Measurements from ENCODE around the gene CCDC122.

Gene CCDC122

GRCh38 chr13:43850873-43851272 is 28.7 kb downstream of the CCDC122 start:
- H3K27ac ChIP-seq (ENCODE audit: low read length) = no peak overlapping the region
- H3K4me1 ChIP-seq (ENCODE audit: low read length) = no peaks in the 10 kb centered on the region
- no peaks in the 10 kb centered on the region for H3F3A ChIP-seq (ENCODE audit: insufficient read depth, low read length)
- H3K79me2 ChIP-seq (ENCODE audit: low read length) = no peaks in the 10 kb centered on the region
- TF ChIP-seq EZH2phosphoT487 (IDR thresholded peaks at IDR 0.05; ENCODE audit: low read length) = no peak
- no peak for TF ChIP-seq EZH2 (optimal IDR thresholded peaks at IDR 0.05; ENCODE audit: low read depth, low read length)
- no peak for TF ChIP-seq CTCF (IDR thresholded peaks at IDR 0.05; ENCODE audit: low read length)
- no peaks in the 10 kb centered on the region for H3K9me2 ChIP-seq (replicated peaks; ENCODE audit: insufficient read depth, low read length)
- no peak overlapping the region for H3K4me3 ChIP-seq (ENCODE audit: low read length)
- H3K27me3 ChIP-seq (replicated peaks; ENCODE audit: insufficient read depth, low read length) = no peaks in the 10 kb centered on the region
- no peaks in the 10 kb centered on the region for H3K9me3 ChIP-seq (replicated peaks; ENCODE audit: insufficient read depth, low read length)
- no peak overlapping the region for H3K4me2 ChIP-seq (ENCODE audit: low read depth, low read length)
- H3K36me3 ChIP-seq (replicated peaks; ENCODE audit: insufficient read depth, low read length) = no peaks in the 10 kb centered on the region
- H3K9ac ChIP-seq (ENCODE audit: low read length) = no peak overlapping the region
- no peak overlapping the region for H2AFZ ChIP-seq (ENCODE audit: low read length)
- DNase-seq = no peak
- no peaks in the 10 kb centered on the region for H4K20me1 ChIP-seq (ENCODE audit: insufficient read depth, low read length)

GRCh38 chr13:43848001-43848649 is 31.4 kb downstream of the CCDC122 start:
- H4K20me1 ChIP-seq (ENCODE audit: insufficient read depth, low read length) = no peaks in the 10 kb centered on the region
- no peak overlapping the region for H2AFZ ChIP-seq (ENCODE audit: low read length)
- H3K4me2 ChIP-seq (ENCODE audit: low read depth, low read length) = no peak overlapping the region
- no peaks in the 10 kb centered on the region for H3K79me2 ChIP-seq (ENCODE audit: low read length)
- TF ChIP-seq EZH2phosphoT487 (IDR thresholded peaks at IDR 0.05; ENCODE audit: low read length) = no peak
- no peak for TF ChIP-seq CTCF (IDR thresholded peaks at IDR 0.05; ENCODE audit: low read length)
- TF ChIP-seq EZH2 (optimal IDR thresholded peaks at IDR 0.05; ENCODE audit: low read depth, low read length) = no peak
- H3K4me3 ChIP-seq (ENCODE audit: low read length) = no peak overlapping the region
- no peaks in the 10 kb centered on the region for H3K9me2 ChIP-seq (replicated peaks; ENCODE audit: insufficient read depth, low read length)
- H3K27ac ChIP-seq (ENCODE audit: low read length) = no peak overlapping the region
- H3K9ac ChIP-seq (ENCODE audit: low read length) = no peak overlapping the region
- no peak for DNase-seq
- no peaks in the 10 kb centered on the region for H3K36me3 ChIP-seq (replicated peaks; ENCODE audit: insufficient read depth, low read length)
- H3K27me3 ChIP-seq (replicated peaks; ENCODE audit: insufficient read depth, low read length) = no peaks in the 10 kb centered on the region
- no peaks in the 10 kb centered on the region for H3F3A ChIP-seq (ENCODE audit: insufficient read depth, low read length)
- no peaks in the 10 kb centered on the region for H3K9me3 ChIP-seq (replicated peaks; ENCODE audit: insufficient read depth, low read length)
- no peaks in the 10 kb centered on the region for H3K4me1 ChIP-seq (ENCODE audit: low read length)

- no peaks in the 10 kb centered on the region for H4K20me1 ChIP-seq (ENCODE audit: insufficient read depth, low read length)
- no peaks in the 10 kb centered on the region for H3K27me3 ChIP-seq (replicated peaks; ENCODE audit: insufficient read depth, low read length)
- no peak overlapping the region for H3K4me3 ChIP-seq (ENCODE audit: low read length)
- no peak overlapping the region for H3K4me2 ChIP-seq (ENCODE audit: low read depth, low read length)
- H3K9ac ChIP-seq (ENCODE audit: low read length) = no peak overlapping the region
- no peak overlapping the region for H3K27ac ChIP-seq (ENCODE audit: low read length)
- H3F3A ChIP-seq (ENCODE audit: insufficient read depth, low read length) = no peaks in the 10 kb centered on the region
- no peaks in the 10 kb centered on the region for H3K9me2 ChIP-seq (replicated peaks; ENCODE audit: insufficient read depth, low read length)
- H3K4me1 ChIP-seq (ENCODE audit: low read length) = no peaks in the 10 kb centered on the region
- no peak for TF ChIP-seq CTCF (IDR thresholded peaks at IDR 0.05; ENCODE audit: low read length)
- no peak for TF ChIP-seq EZH2 (optimal IDR thresholded peaks at IDR 0.05; ENCODE audit: low read depth, low read length)
- no peak for TF ChIP-seq EZH2phosphoT487 (IDR thresholded peaks at IDR 0.05; ENCODE audit: low read length)
- H3K36me3 ChIP-seq (replicated peaks; ENCODE audit: insufficient read depth, low read length) = no peaks in the 10 kb centered on the region
- H2AFZ ChIP-seq (ENCODE audit: low read length) = no peak overlapping the region
- no peaks in the 10 kb centered on the region for H3K79me2 ChIP-seq (ENCODE audit: low read length)
- H3K9me3 ChIP-seq (replicated peaks; ENCODE audit: insufficient read depth, low read length) = no peaks in the 10 kb centered on the region
- no peak for DNase-seq
These were observed 32.9 kb downstream of the CCDC122 start for GRCh38 chr13:43846496-43847158.

Data from MM.1S (cell line).